ENCODE results near the gene WEE2.
"Not testable (repeated sequence)": the region's sequence is repeated elsewhere in the genome, so short reads cannot be mapped to it uniquely, and the experiment has no call there.

Gene WEE2

GRCh38 chr7:141708351-141708750 lies at the start of gene WEE2:
TSS of gene WEE2 (plus strand) at chr7:141708353. CDS start at chr7:141708759, 406 bp downstream.
- DNase-seq, result no peak

GRCh38 chr7:141659501-141659900 lies 48.7 kb upstream of the WEE2 start:
- no peak for DNase-seq

GRCh38 chr7:141660259-141660658 lies 47.9 kb upstream of the WEE2 start:
- peak; percentile 82 to 89 (median 87) for DNase-seq

DNA sequence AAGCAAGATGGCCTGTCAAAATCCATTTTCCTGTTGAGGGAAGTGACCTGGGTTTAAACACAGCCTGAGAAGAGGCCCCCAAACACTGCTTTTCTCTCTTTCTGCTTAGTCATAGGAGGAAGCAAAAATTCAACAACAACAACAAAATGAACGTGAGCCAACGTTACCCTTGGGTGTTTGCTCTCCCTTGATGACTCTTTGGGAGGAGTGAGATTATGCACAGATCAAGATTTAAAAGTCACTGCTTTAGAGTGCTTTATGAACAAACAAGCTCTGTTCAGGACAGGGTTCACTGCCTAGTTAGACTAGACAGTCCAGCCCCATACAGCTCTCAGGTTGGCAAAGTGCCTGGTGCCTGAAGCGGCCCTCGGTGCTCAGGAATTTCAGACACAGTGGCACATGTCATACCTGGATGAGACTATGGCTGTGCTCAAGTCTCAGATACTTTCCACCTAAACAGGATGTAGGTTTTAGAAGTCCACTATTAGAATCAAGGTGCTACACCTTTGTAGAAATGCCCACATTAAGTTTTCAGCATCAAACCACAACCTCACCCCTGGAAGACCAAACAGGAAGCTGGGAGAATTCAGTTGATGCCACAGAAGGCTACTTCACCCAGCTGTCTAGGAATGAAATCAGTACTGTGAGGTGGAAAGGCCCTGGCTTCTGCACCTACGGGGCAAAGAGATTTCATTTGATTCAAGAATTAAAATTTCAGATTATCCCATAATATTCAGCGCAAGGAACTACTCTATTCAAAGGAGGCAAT lies 44.9 kb upstream of the WEE2 start:
- DNase-seq, result peak in 2 of 3 donors; percentile 14 to 23

GRCh38 chr7:141664450-141664849 lies 43.7 kb upstream of the WEE2 start:
- no peak for DNase-seq

DNA sequence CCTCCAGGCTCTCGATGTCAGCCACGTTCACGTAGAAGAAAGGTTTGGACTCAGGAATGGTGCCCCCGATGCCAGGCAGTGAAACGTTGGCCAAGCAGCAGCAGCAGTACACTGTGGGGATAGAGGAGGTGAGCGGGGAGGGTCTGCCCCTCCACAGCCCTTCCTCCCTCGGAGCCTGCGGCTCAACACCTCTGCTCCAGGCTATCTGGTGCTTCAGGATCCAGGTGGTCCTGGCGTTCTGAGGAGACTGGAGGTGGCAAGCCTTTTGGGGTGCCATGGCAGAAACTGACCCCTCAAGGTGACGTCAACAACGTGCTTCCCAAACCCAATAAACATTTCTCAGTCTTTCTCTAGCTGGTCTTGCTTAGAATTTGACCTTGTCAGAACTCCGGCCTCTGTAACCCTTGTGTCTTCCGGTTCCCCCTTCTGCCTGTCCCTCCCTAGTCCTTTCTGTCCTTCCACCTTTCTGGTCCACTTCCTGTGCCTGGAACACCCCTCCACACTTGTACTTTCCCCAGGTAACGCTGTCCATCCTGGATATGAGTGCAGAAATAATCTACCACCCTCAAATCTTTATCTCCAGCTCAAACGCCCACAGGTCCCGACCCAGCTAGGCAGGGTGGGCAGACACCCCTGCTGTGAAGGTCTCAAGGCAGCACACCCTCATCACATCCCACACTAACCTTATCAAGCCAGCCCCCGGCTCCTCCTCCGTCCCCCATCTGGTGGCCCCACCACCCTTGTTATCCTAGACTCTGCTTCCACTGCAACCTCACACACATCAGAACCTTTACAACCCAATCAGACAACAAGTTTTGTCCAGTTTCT lies 42.7 kb upstream of the WEE2 start:
- no peak for DNase-seq

- DNase-seq, result no peak
These were observed 42.1 kb upstream of the WEE2 start for GRCh38 chr7:141666071-141666470.

- no peak for DNase-seq
These were observed 39.3 kb upstream of the WEE2 start for GRCh38 chr7:141668853-141669252.

DNA sequence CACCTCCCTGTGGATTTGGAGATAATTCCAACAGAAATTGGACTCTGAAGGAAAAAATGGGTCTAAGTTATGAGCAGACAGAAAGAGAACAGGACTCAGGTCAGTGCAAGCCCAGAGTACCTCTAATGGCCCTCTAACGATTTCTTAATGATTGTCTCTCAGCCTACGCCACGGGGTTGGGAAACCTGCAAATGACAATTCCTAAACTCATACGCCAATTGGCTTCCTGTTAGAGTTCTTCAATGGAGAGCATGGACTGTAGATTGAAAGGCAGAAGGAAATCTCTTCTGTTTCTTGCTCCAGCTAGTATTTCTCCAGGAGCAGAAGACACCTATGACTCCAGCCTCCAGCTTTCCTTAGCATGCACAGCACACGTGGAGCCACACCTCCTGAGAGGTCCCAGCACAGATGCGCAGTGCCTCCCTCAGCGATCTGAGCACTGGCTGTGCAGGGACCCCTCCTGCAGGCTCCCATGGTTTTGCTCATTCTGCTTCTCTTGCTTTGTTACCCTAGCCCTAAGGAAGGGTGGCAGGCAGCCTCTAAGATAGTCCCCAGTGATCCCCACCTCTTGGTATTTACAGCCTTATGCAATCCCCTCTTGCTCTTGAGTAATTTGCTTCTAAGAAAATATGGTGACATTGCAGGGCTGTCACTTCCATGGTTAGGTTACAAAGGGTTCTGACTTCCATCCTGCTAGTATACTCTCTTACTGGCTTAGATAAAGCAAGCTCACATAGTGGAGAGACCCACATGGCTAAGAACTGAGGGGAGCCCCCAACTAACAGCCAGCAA lies 36.3 kb upstream of the WEE2 start:
- DNase-seq, result peak; percentile 68 to 84 (median 80)

DNA sequence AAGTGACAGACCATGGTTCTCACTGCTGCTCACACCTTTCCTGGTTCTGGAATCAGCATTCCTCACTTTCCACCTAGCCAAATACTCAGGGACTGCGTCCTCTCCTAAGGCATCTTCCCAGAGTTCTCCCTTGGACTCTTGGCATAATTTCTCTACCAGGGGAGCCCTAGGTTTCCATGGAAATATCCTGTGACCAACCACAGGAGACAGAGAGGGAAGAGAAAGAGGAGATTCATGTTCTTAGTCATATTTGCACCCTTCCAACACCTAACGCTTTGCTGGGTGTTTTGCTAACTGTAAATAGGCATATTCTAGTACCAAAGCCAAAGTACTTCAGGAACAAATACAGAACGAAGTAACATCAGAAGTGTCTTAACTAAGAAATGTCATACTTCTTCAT lies 34.8 kb upstream of the WEE2 start:
- DNase-seq, result no peak

- DNase-seq, result peak; percentile 67 to 83 (median 83)
These were observed 33.9 kb upstream of the WEE2 start for GRCh38 chr7:141674171-141674671.

DNA sequence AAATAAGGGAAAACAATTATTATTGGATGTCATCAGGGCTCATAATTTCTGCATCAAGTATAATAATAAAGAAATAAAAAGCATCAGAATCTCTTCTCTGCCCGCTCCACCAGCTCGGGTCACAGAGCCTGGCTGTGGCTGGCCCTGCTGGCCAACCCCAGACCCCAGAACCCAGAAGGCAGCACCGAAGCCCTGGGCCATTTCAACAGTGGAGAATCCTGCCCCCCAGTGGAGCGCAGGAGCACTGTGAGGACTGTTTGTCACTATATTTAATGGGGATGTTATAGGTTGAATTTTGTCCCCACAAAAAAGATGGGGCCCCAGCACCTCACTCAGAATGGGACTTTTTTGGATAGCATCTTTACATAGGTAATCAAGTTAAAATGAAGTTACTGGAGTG lies 33.5 kb upstream of the WEE2 start:
- peak in 1 of 3 donors; percentile 8 for DNase-seq

GRCh38 chr7:141675436-141676215 lies 32.5 kb upstream of the WEE2 start:
- DNase-seq, result peak; percentile 61 to 90 (median 83)

DNA sequence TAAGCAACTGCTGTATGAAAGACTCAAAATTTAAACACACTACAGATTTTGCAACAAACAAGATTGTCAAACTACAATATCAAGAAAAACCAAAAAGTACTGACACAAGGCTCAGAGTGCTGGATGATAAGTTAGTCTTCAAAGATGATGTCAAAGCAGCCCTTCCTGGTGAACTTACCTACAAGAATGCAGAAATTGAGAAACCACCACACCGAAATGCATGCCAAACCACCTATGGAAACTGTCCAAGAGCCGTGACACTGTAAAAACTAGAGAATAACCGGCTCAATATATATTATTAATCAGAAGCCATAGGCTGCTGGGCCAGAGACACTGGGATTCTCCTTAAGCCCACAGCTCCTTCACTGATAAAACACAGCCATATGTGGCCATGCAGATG lies 31.5 kb upstream of the WEE2 start:
- no peak for DNase-seq

DNA sequence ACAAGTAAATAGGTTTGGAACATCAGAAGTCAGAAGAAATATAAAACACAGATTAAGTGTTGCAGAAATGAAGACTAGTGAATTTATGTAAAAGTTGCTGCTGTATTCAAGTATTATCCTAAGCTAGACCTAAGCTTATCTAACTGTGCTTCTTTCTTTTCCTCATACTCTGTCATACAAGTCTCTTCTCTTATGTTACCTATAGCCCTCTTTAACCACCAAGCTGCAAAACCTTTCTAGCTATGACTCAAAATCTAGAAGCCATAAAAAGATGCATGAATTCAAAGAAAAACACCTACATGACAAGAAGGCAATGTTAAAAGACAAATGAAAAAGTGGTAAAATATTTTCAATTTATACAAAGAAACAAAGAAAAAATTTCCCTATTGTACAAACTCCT lies 29.1 kb upstream of the WEE2 start:
- DNase-seq, result no peak

- DNase-seq, result no peak
These were observed 22.7 kb upstream of the WEE2 start for GRCh38 chr7:141685285-141686023.

- no peak for DNase-seq
These were observed 22.1 kb upstream of the WEE2 start for GRCh38 chr7:141686074-141686473.

DNA sequence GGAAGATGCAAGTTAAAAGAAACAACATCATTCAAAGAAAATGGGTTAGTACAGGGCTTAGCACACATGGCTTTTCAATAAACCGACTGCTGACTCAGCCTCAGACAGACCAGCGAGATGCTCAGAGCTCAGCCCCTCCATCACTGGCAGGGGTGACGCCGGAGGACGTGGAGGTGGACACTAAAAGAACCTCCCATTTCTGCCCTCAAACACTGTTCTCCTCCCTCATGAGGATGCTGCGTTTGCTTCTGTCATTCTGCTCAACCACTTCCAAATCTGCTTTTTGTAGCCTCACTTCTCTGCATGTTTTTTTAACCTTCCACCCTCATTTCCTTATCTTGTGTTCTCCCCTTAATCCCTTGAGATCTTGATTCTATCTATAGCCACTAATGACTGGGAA lies 21.5 kb upstream of the WEE2 start:
- no peak for DNase-seq

DNA sequence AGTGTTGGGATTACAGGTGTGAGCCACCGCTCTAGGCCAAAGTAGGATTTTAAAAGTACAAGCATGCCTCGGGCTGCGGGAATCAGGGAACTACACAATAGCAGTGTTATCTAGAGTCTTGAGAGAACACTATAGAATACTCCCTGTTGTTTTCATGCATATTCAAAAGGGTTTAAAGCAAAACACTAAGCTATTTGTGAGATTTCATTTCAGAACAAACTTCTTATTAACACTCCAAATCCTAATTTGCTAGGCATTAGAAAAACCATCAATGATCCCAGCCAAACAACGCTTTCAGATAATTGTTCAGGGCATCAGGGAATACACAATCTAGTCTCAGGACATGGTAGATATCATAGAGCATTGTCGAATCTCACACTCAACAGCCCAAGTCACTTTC lies 20.1 kb upstream of the WEE2 start:
- DNase-seq, result no peak

DNA sequence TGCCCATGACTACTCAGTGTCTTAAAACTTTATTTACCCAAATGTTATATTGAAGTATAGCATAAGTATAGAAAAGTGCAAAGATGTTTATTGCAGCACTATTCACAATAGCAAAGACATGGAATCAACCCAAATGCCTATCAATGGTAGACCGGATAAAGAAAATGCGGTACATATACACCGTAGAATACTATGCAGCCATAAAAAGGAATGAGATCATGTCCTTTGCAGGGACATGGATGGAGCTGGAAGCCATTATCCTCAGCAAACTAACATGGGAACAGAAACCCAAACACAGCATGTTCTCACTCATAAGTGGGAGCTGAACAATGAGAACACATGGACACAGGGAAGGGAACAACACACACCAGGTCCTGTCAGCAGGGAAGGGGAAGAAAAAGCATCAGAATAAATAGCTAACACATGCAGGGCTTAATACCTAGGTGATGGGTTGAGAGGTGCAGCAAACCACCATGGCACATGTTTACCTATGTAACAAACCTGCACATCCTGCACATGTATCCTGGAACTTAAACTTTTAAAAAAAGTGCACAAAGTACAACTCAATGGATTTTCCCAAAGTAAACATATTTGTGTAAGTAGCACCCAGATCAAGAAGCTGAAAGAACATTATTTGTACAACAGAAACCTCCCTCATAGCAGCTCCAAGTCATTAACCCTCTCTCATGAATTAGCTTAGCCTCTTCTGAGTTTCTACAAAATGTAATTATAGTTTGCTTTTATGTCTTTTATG lies 18.9 kb upstream of the WEE2 start:
- DNase-seq, result not testable (repeated sequence)

- DNase-seq, result no peak
These were observed 16.6 kb upstream of the WEE2 start for GRCh38 chr7:141691540-141691939.

Measured in suppressor macrophage treated with lipopolysaccharide for 1 hour (primary cell).